D341Med (cell line): ENCODE measurements around the gene MT1G.
"Not testable (repeated sequence)": the region's sequence is repeated elsewhere in the genome, so short reads cannot be mapped to it uniquely, and the experiment has no call there.

Source experiments
- DNase-seq: peaks from one replicate; pipeline ENCODE4 v3.0.0; 2012; ENCODE audit warnings: low spot score

Gene MT1G

DNA sequence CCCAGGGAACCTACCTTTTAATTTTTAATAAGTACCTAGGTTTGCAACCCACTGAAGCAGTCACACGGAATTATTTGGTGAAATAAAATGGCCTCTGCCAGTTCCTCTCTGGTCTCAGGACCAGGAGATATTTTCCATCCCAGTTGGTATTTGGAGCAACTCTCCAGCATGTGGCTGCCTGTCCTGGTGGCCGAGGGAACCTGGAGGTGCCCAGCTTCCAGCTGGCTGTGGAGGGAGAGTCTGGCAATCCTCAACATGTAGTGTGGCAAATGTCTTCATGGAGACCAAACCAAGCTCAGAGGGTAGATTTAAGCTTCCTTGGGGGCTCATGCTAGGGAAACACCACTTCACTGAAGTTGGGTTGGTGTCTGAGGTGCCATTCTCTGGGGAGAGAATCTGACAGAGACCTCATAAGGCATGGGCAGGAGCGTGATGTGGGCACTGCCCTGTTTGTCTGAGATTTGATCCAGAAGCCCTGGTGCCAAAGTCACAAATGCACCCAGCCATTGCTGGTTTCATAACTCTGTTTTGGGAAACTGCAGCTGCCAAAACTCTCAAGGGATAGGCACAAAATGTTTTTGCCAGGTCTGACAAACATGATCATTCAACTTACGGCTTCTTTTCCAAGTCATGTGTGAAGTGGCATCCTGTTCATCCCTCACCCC is 17.2 kb upstream of the MT1G start:
- DNase-seq = no peak

GRCh38 chr16:56684256-56684925 is 16.5 kb upstream of the MT1G start:
- DNase-seq = no peak

GRCh38 chr16:56683424-56684172 is 15.7 kb upstream of the MT1G start:
- no peak for DNase-seq

GRCh38 chr16:56682703-56683397 is 15.0 kb upstream of the MT1G start:
- DNase-seq = no peak

DNA sequence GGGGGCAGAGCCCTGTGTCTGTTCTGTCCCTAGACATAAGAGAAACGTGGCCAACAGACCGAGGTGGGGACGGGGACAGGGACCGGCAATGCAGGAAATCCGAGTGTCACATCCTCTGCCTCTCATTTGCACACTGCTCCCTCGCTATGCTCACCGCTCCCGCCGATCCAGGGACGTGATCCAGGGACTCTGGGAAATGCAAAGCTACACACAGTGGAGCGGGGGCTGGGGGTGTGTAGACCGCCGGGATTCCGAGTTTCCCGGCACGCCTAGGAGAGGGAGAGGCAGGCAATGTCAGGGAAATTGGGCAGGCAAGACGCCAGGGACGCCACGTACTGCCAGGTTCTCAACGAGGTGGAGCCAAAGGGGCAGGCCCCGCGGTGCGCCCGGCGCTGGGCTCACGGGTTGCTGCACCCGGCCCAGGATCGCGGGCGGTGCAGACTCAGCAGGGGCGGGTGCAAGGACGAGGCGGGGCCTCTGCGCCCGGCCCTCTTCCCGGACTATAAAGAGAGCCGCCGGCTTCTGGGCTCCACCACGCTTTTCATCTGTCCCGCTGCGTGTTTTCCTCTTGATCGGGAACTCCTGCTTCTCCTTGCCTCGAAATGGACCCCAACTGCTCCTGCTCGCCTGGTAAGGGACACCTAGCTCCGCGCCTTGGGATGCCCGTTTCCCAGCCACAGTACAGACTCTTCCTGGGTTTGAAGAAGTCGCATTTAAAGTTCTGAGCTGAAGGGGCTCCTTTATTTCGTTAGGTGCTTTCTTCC is 14.3 kb upstream of the MT1G start, which contains the start of gene MT1X:
MT1X (plus strand) TSS at position 532 of the 764 bp plus-strand sequence; CDS start at position 603, 71 bp downstream.
- DNase-seq = peak; percentile 89

DNA sequence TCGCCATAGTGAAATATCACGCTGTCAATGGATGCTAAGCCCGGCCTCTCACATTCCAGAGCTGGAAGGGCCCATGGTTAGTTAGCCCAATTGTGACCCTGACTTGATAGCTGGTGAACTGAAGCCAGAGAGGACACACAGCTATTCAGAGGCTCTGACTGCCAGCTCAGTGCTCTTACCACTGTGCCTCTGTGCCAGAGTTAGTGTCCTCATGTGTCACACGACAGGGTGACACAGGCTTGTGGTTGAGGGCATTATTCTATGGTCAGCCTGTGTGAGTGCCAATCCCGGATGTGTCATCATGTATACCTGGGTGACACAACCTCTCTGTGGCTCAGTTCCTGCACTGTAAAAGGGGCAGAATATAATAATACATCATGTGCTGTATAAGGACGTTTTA is 12.0 kb upstream of the MT1G start:
- no peak for DNase-seq

- no peak for DNase-seq
Measured at GRCh38 chr16:56679078-56679730, 11.3 kb upstream of the MT1G start.

- no peak for DNase-seq
Measured at GRCh38 chr16:56677474-56677873, 9.6 kb upstream of the MT1G start.

DNA sequence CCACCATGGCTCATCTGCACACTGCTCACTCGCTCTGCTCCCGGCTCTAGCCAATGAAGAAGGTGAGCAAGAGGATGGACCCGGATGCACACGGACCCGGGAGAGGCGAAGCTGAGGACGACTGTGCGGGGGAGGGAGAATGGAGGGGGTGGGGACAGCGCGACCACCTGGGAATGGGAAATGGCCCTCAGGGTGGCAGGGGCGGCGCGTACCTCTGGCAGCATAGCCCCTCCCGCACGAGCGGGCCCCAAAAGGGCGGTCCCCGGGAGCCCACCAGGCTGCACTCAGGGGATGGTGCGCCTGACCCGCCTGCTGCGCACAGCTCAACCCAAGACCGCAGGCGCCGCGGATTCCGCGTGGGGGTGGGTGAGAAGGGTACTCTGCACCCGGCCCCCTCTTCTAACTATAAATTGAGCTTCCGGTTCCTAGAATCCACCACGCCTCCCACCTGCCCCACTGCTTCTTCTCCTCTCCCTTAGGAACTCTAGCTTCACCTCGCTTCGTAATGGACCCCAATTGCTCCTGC is 7.9 kb upstream of the MT1G start:
- DNase-seq = no peak

DNA sequence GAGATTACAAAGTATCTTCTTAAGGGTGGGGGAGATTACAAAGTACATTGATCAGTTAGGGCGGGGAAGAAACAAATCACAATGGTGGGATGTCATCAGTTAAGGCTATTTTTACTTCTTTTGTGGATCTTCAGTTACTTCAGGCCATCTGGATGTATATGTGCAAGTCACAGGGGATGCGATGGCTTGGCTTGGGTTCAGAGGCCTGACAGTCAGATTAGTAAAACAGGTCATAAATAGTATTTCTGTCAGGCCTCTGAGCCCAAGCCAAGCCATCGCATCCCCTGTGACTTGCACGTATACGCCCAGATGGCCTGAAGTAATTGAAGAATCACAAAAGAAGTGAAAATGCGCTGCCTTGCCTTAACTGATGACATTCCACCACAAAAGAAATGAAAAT is 6.7 kb upstream of the MT1G start:
- not testable (repeated sequence) for DNase-seq

DNA sequence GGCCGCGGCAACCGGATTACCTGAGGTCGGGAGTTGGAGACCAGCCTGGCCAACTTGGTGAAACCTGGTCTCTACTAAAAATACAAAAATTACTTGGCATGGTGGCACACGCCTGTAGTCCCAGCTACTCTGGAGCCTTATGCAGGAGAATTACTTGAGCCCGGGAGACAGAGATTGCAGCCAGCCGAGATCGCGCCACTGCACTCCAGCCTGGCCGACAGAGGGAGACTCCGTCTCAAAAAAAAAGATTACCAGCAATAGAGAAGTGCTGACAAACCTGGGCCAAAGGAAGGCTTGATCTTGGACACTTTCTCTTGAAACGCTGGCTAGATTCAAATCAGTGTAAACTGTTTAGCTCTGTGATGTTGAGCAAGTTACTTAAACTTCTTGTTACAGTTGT is 6.1 kb upstream of the MT1G start:
- no peak for DNase-seq

DNA sequence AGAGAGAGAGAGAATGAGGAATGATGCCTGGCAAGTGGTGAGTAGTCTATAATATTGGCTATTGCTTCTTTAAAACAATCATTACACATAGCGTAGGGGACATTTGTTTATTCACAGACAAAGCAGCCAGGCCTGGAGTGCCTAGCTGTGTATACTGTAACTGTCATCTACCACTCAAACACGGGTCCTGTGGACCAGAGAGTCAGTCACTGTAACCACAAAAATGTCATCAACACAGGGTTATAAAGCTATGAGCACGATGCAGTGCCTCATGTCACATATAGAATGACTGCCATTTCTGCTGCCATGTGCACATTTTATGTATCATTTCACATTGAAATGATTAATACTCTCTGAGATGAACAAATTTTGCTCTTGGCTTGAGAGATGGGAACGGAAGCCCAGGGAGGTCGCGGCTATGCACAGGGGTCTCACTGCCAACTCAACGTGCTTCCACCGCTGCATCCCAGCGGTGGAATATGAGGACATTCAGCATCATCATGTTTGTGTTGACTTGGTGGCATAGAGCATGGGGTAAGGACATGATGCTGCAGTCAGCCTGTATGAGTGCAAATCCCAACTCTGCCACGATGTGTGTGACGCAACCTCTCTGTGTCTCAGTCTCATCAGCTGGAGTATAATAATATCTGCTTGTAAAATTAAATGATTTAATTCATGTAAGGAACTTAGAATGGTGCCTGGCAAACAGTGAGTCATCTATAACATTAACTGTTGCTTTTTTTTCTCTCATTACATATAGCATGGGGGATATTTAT is 5.1 kb upstream of the MT1G start:
- no peak for DNase-seq

DNA sequence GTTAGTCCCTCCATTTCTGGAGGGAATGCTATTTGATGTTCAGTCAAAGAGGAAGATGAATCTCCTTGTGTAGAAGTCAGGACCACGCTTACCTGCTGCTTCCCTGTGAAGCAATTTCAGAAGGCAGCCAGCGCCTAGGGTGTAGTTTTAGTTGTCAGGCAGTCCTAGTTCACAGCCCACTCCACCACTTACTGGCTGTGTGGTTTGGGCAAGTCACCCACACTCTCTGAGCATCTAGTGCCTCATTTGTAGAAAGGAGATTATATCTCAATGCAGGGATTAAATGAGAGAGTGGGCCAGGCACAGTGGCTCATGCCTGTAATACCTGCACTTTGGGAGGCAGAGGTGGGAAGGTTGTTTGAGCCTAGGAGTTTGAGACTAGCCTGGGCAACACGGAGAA is 4.3 kb upstream of the MT1G start:
- DNase-seq = not testable (repeated sequence)

DNA sequence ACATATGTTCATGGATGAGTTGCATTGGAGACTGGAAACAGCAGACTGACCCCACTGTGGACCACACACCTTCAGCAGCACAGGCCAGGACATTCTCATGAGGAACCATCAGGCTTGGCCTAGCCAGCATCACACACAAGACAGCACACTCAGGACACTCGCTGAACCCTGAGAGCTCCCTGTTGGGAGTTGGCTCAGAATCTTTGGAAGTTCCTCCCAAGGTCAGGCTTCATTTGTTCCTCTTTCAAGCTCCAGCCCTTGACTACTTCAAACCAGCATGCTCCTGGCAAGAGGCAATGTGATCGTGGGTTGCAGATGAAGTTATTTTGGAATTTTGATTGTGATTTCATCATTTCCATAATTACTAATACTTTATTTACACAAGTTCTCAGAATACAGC is 3.8 kb upstream of the MT1G start:
- DNase-seq = not testable (repeated sequence)

GRCh38 chr16:56670620-56670934 is 2.7 kb upstream of the MT1G start:
- no peak for DNase-seq

DNA sequence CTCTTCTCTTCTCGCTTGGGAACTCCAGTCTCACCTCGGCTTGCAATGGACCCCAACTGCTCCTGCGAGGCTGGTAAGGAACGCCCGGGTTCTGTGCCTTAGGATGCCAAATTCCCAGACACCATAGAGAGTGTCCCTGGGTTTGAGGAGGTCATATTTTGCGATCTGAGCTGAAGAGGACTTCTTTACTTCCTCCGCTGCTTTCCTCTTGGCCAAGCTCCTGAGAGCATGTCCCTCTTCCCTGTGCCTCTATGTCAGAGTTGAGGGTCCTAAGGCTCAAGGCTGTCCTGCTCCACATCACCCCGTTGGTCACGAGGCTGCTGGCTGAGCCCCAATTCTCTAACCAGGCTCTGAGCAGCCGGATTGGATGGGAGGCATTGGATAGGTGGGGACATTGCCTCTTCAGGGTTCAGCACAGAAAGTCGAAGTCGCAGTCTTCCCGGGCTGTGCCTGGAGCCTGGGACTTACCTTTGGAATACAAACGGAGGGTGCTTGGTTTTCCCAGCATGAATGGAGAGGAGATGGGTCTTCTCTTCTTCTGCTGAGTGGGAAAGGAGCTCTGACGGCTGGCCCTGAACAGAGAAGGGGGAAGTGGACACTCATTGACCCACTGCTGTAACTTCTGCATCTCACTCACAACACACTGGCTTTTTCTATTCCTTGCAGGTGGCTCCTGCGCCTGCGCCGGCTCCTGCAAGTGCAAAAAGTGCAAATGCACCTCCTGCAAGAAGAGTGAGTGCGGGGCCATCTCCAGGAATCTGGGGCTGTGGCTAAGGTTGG is 2.2 kb upstream of the MT1G start:
- DNase-seq = no peak

DNA sequence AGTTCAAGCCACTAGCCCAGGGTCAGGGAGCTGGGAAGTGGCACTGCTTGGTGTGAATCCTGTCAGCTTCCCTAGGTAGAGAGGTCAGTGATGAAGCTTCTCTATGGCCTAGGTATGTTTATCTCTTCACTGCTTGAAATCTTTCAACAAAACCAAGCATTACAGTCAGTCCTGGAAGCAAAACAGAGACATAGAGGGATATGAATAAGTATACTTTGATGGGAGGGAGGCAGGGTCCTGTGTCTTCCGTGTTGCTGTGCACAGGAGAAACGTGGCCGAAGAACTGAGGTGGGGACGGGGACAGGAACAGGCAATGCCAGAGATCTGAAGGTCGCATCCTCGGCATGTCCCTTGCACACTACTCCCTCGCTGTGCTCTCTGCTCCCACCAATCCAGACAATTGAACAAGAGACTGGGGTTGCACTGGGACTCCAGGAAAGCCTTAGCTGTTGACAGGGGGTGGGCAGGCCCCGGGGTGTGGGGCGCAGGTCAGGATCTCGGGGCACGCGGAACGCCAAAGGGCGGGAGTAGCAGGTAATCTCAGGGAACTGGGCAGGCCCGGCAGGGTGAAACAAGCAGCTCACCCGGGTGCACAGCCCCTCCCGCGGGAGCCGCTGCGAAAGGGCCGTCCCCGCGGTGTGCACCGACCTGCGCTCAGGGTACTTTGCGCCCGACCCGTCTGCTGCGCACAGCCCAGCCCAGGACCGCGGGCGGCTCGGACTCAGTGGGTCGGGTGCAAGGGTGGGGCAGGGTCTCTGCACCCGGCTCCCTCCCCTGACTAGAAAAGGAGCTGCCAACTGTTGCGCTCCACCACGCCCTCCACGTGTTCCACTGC is 1.4 kb upstream of the MT1G start, which contains the start of gene MT1H:
MT1H (plus strand) TSS at position 810 of the 835 bp plus-strand sequence. CDS start 71 bp downstream, outside the sequence.
- no peak for DNase-seq
